Hippocampal formation (tissue), 2 donors: ENCODE results near the gene FN1.
"Not testable (repeated sequence)": the region's sequence is repeated elsewhere in the genome, so short reads cannot be mapped to it uniquely, and the experiment has no call there.

Experiments used
- DNase-seq, 2 donors: peaks; one replicate each; lab custom pipeline; 2025; lab: John Stamatoyannopoulos, UW

FN1 gene

DNA sequence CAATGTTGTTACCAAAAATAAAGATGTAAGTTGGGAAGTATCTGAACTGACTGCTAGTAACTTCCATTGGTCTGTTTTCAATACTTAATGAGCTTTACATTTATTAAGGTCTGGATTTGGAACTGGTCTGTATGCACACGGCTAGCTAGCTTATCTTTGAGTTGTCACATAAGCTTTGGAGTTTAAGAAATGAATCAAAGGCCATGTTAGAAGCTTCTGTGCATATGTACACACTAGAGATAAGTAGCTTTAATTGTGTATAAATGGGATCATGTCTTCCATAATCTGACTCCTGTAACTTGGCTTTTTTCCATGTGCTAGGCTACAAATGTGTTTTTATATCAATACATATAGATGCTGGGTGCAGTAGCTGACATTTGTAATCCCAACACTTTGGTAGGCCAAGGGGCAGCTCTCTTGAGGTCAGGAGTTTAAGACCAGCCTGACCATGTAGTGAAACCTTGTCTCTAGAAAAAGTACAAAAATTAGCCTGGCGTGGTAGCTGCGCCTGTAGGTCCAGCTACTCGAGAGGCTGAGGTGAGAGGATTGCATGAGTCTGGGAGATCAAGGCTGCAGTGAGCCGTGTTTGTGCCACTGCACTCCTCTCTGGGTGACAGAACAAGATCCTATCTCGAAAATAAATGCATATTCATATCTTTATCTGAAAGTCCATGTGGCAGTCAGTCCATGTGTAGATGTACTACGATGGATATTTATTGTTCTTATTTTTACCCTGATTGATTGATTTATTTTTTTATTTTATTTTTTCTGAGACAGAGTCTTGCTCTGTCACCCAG is 96.8 kb downstream of the FN1 start:
- DNase-seq: no peak

DNA sequence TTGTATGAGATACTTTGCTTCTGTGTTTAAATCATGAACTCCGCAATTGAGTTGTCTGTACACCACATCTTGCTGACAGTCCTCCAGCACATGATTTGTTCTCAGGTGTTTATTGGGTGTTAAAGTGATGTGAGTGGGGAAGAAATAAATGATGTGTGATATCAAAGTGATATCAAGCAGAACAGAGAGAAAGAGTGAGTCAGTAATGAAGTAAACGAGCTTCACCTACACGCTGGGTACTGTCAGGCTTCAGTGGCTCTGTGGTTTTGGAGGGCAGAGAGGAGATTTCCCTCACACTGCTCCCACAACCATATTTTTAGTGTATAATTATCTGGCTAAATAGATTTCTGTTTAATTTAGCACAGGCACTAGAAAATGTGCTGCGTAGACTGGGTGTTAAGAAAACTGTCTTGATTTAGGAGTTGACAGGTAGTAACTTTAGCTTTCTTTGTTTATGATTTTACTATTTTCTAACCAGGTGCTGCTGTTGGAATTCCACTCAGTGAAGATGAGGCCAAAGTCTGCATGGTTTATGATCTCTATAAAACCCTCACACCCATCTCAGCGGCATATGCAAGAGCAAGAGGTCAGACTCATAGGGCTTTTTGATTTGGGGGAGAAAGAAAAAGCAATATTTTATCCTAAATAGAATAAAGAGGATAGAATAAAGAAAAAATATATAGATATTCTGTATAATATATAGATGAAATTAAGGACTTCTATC is 102.8 kb downstream of the FN1 start:
- no peak for DNase-seq

DNA sequence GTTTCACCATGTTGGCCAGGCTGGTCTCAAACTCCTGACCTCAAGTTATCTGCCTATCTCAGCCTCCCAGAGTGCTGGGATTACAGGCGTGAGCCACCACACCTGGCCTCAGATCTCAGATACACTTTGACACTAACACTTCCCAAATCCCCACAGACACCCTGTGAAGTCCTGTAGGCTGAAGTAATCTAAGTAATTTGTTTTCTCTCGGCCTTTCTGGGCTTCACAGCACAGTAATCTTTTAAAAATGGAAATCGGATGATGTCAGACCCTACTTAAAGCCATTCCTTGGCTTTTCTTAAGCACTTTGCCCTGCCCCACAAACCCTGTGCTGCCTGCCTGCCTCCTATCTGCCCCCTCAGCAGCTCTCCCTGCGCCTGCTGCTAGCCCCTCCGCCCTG is 107.8 kb downstream of the FN1 start:
- DNase-seq: no peak

DNA sequence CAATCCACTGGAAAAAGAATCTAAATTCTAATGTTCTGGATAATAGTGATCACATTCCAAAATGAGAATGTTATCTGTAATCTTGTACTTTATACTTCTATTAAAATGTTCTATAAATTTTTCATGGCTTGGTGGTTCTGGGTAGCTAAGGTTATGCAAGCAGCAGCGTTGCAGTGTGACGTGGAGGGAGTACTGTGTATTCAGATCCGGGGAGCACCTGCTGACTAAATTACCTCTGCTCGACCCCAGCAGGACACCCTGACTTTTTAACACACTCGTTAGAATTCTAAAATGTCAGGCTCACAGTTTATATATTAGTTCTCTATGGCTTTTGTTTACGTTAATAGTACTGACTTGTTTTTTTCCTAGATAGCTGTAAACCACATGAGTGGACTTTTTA is 111.1 kb downstream of the FN1 start:
- no peak for DNase-seq

DNA sequence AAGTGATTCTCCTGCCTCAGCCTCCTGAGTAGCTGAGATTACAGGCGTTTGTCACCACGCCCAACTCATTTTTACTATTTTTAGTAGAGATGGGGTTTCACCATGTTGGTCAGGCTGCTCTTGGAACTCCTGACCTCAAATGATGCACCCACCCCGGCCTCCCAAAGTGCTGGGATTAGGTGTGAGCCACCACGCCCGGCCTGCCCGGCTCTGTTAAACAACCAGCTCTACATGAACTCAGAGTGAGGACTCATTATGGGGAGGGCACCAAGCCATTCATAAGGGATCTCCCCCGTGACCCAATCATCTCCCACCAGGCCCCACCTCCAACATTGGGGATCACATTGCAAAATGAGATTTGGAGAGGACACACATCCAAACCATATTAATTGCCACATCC is 115.2 kb downstream of the FN1 start:
- DNase-seq: no peak

DNA sequence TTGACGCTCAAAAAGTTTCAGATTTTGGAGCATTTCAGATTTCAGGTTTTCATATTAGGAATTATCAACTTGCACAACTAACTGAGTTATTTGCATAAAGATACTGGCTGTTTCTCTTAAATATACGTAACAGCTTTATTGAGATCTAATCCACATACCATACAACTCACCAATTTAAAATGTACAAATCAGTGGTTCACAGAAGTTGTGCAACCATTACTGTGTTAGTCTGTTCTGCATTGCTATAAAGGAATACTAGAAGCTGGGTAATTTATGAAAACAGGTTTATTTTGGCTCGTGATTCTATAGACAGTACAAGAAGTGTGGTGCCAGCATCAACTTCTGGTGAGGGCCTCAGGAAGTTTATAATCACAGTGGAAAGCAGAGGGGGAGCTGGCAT is 115.8 kb downstream of the FN1 start:
- no peak for DNase-seq

DNA sequence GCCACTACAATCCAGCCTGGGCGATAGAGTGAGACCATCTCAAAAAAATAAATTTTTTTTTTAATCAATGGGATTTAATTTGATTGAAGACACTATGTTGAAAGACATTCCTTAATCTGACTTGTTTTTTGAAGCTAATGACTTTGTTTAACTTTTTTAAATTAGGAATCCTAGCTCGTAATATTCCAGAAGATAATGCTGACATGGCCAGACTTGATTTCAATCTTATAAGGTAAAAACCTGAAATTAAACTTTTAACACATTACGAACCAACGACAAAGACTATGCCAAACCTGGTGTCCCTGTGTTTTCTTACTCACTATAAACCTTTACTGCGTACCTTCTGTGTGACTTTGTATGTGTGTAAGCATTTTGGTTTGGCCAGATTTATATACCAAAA is 116.4 kb downstream of the FN1 start:
- DNase-seq: no peak

DNA sequence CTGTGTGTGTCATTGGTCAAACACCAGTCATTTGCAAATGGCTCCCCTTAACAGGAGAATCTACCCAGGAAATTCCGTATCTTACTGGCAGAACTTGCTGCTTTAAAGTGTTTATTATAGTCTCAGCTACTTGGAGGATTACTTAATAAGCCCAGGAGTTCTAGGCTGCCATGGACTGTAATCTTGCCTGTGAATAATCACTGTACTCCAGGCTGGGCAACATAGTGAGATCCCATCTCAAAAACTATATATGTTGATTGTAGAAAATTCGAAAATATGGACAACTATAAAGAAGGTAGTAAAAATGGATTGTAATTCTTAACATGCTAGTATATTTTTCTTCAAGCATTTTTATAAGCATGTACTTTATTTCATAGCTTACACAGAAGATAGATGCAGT is 119.5 kb downstream of the FN1 start:
- no peak for DNase-seq

GRCh38 chr2:215315301-215315700 is 120.6 kb downstream of the FN1 start:
- DNase-seq: no peak

DNA sequence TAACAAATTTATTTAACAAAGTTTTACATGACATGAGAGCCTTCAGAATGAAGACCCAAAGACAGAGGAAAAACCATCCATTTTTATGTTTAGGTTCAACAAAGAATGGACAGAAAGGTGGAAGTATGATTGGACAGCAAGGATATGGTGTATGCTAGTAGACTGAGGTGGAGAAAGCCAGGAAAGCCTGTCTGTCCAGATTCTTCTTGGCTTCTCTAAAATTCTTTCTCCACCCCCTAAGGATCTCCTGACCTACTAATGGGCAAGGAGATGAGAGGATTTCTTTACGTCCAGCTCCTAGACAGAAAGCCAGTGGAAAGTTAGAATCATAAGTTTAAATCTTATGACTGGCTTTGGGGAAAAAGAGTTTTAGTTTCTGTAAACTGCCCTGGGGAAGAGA is 121.0 kb downstream of the FN1 start:
- DNase-seq: no peak

GRCh38 chr2:215313255-215313613 is 122.6 kb downstream of the FN1 start:
- DNase-seq: no peak

GRCh38 chr2:215311625-215312396 is 124.1 kb downstream of the FN1 start, which contains the start of gene ATIC:
ATIC (plus strand) TSS chr2:215312059; CDS start chr2:215312143, 84 bp downstream.
- peak; percentile 88 to 90 for DNase-seq

GRCh38 chr2:215311259-215311624 is 124.6 kb downstream of the FN1 start:
- not testable (repeated sequence) for DNase-seq
